Sigmoid colon (tissue), 3 donors: ENCODE measurements around the gene IL36B.

Experiments
- POLR2A ChIP-seq, 2 donors: fragments of 450-650 bp; IDR thresholded peaks; one replicate each; pipeline ENCODE4 v1.6.1; 2016; ENCODE audit warnings: antibody characterized with exemption in 2 of 2, mild to moderate bottlenecking in 2 of 2, moderate library complexity in 2 of 2
- TF ChIP-seq, protein P1 (sequence below), 4 experiments: fragments of 450-650 bp in 3 of 4; fragments of 200-600 bp in 1 of 4; IDR thresholded peaks; one replicate each; pipeline ENCODE4 v1.5.1; 2016 to 2019; ENCODE audit warnings: antibody characterized with exemption in 4 of 4, mild to moderate bottlenecking in 3 of 4, moderate library complexity in 2 of 4

DNA sequence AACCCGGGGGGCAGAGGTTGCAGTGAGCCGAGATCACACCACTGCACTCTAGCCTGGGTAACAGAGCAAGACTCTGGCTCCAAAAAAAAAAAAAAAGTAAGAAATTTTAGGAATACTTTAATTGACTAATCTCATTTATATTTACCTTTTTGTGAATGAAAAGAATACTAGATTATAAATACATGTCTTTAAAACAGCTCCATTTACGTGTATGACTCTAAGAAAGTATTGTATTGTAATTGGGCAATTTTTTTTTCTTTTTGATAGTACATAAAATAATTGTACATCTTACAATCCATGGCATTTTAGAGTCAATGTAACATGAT lies 39.4 kb downstream of the IL36B start:
- TF ChIP-seq, protein P1, sequence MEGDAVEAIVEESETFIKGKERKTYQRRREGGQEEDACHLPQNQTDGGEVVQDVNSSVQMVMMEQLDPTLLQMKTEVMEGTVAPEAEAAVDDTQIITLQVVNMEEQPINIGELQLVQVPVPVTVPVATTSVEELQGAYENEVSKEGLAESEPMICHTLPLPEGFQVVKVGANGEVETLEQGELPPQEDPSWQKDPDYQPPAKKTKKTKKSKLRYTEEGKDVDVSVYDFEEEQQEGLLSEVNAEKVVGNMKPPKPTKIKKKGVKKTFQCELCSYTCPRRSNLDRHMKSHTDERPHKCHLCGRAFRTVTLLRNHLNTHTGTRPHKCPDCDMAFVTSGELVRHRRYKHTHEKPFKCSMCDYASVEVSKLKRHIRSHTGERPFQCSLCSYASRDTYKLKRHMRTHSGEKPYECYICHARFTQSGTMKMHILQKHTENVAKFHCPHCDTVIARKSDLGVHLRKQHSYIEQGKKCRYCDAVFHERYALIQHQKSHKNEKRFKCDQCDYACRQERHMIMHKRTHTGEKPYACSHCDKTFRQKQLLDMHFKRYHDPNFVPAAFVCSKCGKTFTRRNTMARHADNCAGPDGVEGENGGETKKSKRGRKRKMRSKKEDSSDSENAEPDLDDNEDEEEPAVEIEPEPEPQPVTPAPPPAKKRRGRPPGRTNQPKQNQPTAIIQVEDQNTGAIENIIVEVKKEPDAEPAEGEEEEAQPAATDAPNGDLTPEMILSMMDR (IDR thresholded peaks at IDR 0.05) = no peak
- no peak for TF ChIP-seq POLR2A (IDR thresholded peaks at IDR 0.05)
